Fibroblast of the aortic adventitia (primary cell): ENCODE results near the gene SETD3. TPM values are rescaled to one million over a fixed set of nuclear protein-coding genes. Genes with fewer than 3 reads are reported as not detected.
"Not testable (repeated sequence)": the region's sequence is repeated elsewhere in the genome, so short reads cannot be mapped to it uniquely, and the experiment has no call there.

Source experiments
- DNase-seq: peaks from one replicate; pipeline ENCODE4 v3.0.0-alpha.2; 2010; ENCODE audit warnings: low read depth
- H3K4me3 ChIP-seq: 2 replicates; pipeline ENCODE4 v1.5.1; 2011; ENCODE audit warnings: low read depth, mild to moderate bottlenecking, control low read depth, low read length, moderate library complexity
- CTCF ChIP-seq: IDR thresholded peaks from 2 replicates; pipeline ENCODE4 v1.5.1; 2011; ENCODE audit warnings: mild to moderate bottlenecking, low read length, control low read depth, inconsistent platforms; ENCODE audit not compliant: insufficient read depth
- small RNA-seq: library from RNA; depleted of rRNA; stranded (forward); fragments of <200 nt; gene quantifications from one replicate; pipeline ENCODE3, GENCODE V24; 2012
- total RNA-seq: library from RNA; depleted of rRNA; stranded (reverse); fragments of >200 nt; gene quantifications from 2 replicates; pipeline ENCODE4 v1.2.3, GENCODE V29; 2012; ENCODE audit warnings: low replicate concordance

SETD3 gene
- total RNA-seq, 1 donor: 47.6 TPM

GRCh38 chr14:99350751-99351150, 129.9 kb downstream of the SETD3 start:
- H3K4me3 ChIP-seq: no peak overlapping the region
- no peak for TF ChIP-seq CTCF
- no peak for DNase-seq

- no peak for TF ChIP-seq CTCF
- no peak overlapping the region for H3K4me3 ChIP-seq
- no peak for DNase-seq
Observed at GRCh38 chr14:99349721-99350495, 130.8 kb downstream of the SETD3 start.

- TF ChIP-seq CTCF: no peak
- DNase-seq: no peak
- no peak overlapping the region for H3K4me3 ChIP-seq
Observed at GRCh38 chr14:99348816-99349614, 131.6 kb downstream of the SETD3 start.

GRCh38 chr14:99348231-99348630, 132.4 kb downstream of the SETD3 start:
- DNase-seq, H3K4me3 ChIP-seq: not testable (repeated sequence)

Small RNA genes within 50 kb of the gene (small RNA-seq; reads per million reads assigned to genes)
- not detected for gene RNU6-91P

Other genes starting within 250 kb of the SETD3 start
- gene BCL11B, start 208.7 kb downstream of the SETD3 start, total RNA-seq: 0.09 TPM in 1 of 2 replicates, not detected in the other
- 3.8 and 27.3 TPM in 2 replicates for gene CCNK, start 550 bp upstream of the SETD3 start, total RNA-seq
- 2.9 and 3.4 TPM in 2 replicates for gene CCDC85C, start 123.3 kb upstream of the SETD3 start, total RNA-seq
- 4.4 and 5.1 TPM in 2 replicates for gene HHIPL1, start 164.3 kb upstream of the SETD3 start, total RNA-seq
- 0.36 and 0.49 TPM in 2 replicates for gene CYP46A1, start 203.4 kb upstream of the SETD3 start, total RNA-seq